ENCODE measurements around the gene ADAM17. TPM values are rescaled to one million over a fixed set of nuclear protein-coding genes. Genes with fewer than 3 reads are reported as not detected.

Gene ADAM17
- total RNA-seq, 1 donor from 2014 or later, result 44.9 TPM

- Histone ChIP-seq H2AFZ (ENCODE audit: low read depth, low read length) (no peak overlapping the region), H3K27ac (ENCODE audit: low read depth, low read length) (no peak overlapping the region), H3K9ac (ENCODE audit: low read length) (no peak overlapping the region), H3K27me3 (ENCODE audit: insufficient read depth, low read length) (no peaks in the 10 kb centered on the region), H3K36me3 (ENCODE audit: insufficient read depth, low read length) (peaks cover 13% of the 10 kb centered on the region), H3K79me2 (ENCODE audit: insufficient read depth, low read length) (peaks cover 7% of the 10 kb centered on the region), H3K9me3 (ENCODE audit: insufficient read depth, low read depth, low read length) (no peaks in the 10 kb centered on the region), H4K20me1 (ENCODE audit: insufficient read depth, low read length) (peaks cover 5% of the 10 kb centered on the region), H3K4me1 (ENCODE audit: insufficient read depth, low read length) (no peaks in the 10 kb centered on the region), H3K4me3 (ENCODE audit: insufficient read depth, low read depth, low read length) (no peak overlapping the region), H3K4me2 (ENCODE audit: low read length) (no peak overlapping the region)
- DNase-seq (ENCODE audit: low read depth), result no peak
- no peaks in the 10 kb centered on the region for H3K27me3 Mint-ChIP-seq (ENCODE audit: low read depth, unreplicated experiment)
- H3K4me3 Mint-ChIP-seq (ENCODE audit: unreplicated experiment), result no peak overlapping the region
- no peak for FAIRE-seq
- no peak for TF ChIP-seq EZH2 (IDR thresholded peaks at IDR 0.05; ENCODE audit: insufficient read depth, low read length)
- TF ChIP-seq, protein P1, sequence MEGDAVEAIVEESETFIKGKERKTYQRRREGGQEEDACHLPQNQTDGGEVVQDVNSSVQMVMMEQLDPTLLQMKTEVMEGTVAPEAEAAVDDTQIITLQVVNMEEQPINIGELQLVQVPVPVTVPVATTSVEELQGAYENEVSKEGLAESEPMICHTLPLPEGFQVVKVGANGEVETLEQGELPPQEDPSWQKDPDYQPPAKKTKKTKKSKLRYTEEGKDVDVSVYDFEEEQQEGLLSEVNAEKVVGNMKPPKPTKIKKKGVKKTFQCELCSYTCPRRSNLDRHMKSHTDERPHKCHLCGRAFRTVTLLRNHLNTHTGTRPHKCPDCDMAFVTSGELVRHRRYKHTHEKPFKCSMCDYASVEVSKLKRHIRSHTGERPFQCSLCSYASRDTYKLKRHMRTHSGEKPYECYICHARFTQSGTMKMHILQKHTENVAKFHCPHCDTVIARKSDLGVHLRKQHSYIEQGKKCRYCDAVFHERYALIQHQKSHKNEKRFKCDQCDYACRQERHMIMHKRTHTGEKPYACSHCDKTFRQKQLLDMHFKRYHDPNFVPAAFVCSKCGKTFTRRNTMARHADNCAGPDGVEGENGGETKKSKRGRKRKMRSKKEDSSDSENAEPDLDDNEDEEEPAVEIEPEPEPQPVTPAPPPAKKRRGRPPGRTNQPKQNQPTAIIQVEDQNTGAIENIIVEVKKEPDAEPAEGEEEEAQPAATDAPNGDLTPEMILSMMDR (IDR thresholded peaks at IDR 0.05; ENCODE audit: insufficient read depth, low read depth, low read length), result no peak
- H3K4me1 Mint-ChIP-seq (ENCODE audit: low read depth, unreplicated experiment), result peaks cover 15% of the 10 kb centered on the region
- H3K36me3 Mint-ChIP-seq (ENCODE audit: low read depth, unreplicated experiment), result peaks cover 14% of the 10 kb centered on the region
- no peak overlapping the region for H3K27ac Mint-ChIP-seq (ENCODE audit: unreplicated experiment)
- H3K9me3 Mint-ChIP-seq (ENCODE audit: unreplicated experiment), result no peaks in the 10 kb centered on the region
Measured at GRCh38 chr2:9508931-9509330, 46.7 kb downstream of the ADAM17 start.

DNA sequence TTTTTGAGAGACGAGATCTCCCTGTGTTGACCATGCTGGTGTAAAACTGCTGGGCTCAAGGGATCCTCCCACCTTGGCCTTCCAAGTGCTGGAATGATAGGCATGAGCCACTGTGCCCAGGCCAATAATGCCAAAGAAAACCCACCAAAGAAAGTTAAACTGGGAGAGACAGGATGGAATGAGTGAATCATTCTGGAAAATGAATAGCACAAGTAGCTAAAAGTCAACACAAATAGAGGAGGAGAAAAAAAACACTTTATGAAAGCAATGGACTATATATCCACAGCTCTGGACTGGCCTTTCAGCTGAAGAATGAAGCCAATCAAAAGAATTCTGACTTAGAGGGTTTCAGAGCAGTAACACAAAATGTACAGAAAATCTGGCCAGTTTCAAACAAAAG lies 57.4 kb downstream of the ADAM17 start:
- Histone ChIP-seq H3K36me3 (ENCODE audit: insufficient read depth, low read length) (peaks cover 37% of the 10 kb centered on the region), H2AFZ (ENCODE audit: low read depth, low read length) (no peak overlapping the region), H3K27me3 (ENCODE audit: insufficient read depth, low read length) (no peaks in the 10 kb centered on the region), H3K9me3 (ENCODE audit: insufficient read depth, low read depth, low read length) (no peaks in the 10 kb centered on the region), H4K20me1 (ENCODE audit: insufficient read depth, low read length) (peaks cover 18% of the 10 kb centered on the region), H3K4me3 (ENCODE audit: insufficient read depth, low read depth, low read length) (no peak overlapping the region), H3K79me2 (ENCODE audit: insufficient read depth, low read length) (no peaks in the 10 kb centered on the region), H3K27ac (ENCODE audit: low read depth, low read length) (peak overlapping the region; percentile 10), H3K4me2 (ENCODE audit: low read length) (peak overlapping the region; percentile 19), H3K4me1 (ENCODE audit: insufficient read depth, low read length) (peaks cover 9% of the 10 kb centered on the region), H3K9ac (ENCODE audit: low read length) (peak overlapping the region; percentile 2)
- DNase-seq (ENCODE audit: low read depth) (peak; percentile 47), FAIRE-seq (no peak)
- Mint-ChIP-seq H3K36me3 (ENCODE audit: low read depth, unreplicated experiment) (peaks cover 15% of the 10 kb centered on the region), H3K27me3 (ENCODE audit: low read depth, unreplicated experiment) (no peaks in the 10 kb centered on the region), H3K4me3 (ENCODE audit: unreplicated experiment) (no peak overlapping the region), H3K4me1 (ENCODE audit: low read depth, unreplicated experiment) (peaks cover 11% of the 10 kb centered on the region), H3K9me3 (ENCODE audit: unreplicated experiment) (no peaks in the 10 kb centered on the region), H3K27ac (ENCODE audit: unreplicated experiment) (no peak overlapping the region)
- TF ChIP-seq, protein P1 (IDR thresholded peaks at IDR 0.05; ENCODE audit: insufficient read depth, low read depth, low read length), result no peak
- no peak for TF ChIP-seq EZH2 (IDR thresholded peaks at IDR 0.05; ENCODE audit: insufficient read depth, low read length)

GRCh38 chr2:9497017-9497416 lies 58.6 kb downstream of the ADAM17 start:
- H3K27ac Mint-ChIP-seq (ENCODE audit: unreplicated experiment), result no peak overlapping the region
- H3K27me3 Mint-ChIP-seq (ENCODE audit: low read depth, unreplicated experiment), result no peaks in the 10 kb centered on the region
- Histone ChIP-seq H3K9me3 (ENCODE audit: insufficient read depth, low read depth, low read length) (no peaks in the 10 kb centered on the region), H3K9ac (ENCODE audit: low read length) (no peak overlapping the region), H3K27me3 (ENCODE audit: insufficient read depth, low read length) (no peaks in the 10 kb centered on the region), H3K79me2 (ENCODE audit: insufficient read depth, low read length) (no peaks in the 10 kb centered on the region), H3K36me3 (ENCODE audit: insufficient read depth, low read length) (peaks cover 48% of the 10 kb centered on the region), H3K4me1 (ENCODE audit: insufficient read depth, low read length) (peaks cover 9% of the 10 kb centered on the region), H2AFZ (ENCODE audit: low read depth, low read length) (no peak overlapping the region), H3K4me2 (ENCODE audit: low read length) (no peak overlapping the region), H3K27ac (ENCODE audit: low read depth, low read length) (no peak overlapping the region), H3K4me3 (ENCODE audit: insufficient read depth, low read depth, low read length) (no peak overlapping the region), H4K20me1 (ENCODE audit: insufficient read depth, low read length) (peaks cover 16% of the 10 kb centered on the region)
- peaks cover 14% of the 10 kb centered on the region for H3K36me3 Mint-ChIP-seq (ENCODE audit: low read depth, unreplicated experiment)
- DNase-seq (ENCODE audit: low read depth) (no peak), FAIRE-seq (no peak)
- TF ChIP-seq, protein P1 (IDR thresholded peaks at IDR 0.05; ENCODE audit: insufficient read depth, low read depth, low read length), result no peak
- no peak for TF ChIP-seq EZH2 (IDR thresholded peaks at IDR 0.05; ENCODE audit: insufficient read depth, low read length)
- H3K9me3 Mint-ChIP-seq (ENCODE audit: unreplicated experiment), result no peaks in the 10 kb centered on the region
- no peak overlapping the region for H3K4me3 Mint-ChIP-seq (ENCODE audit: unreplicated experiment)
- peaks cover 11% of the 10 kb centered on the region for H3K4me1 Mint-ChIP-seq (ENCODE audit: low read depth, unreplicated experiment)

All from astrocyte (in vitro differentiated cells and primary cell).